Activated CD4-positive, alpha-beta T cell treated with anti-CD3 and anti-CD28 coated beads for 24 hours (primary cell): ENCODE results near the gene NCR2.

Experiments
- DNase-seq, 2 donors: peaks; one replicate each; pipeline ENCODE4 v3.0.0-alpha.2; 2020; ENCODE audit warnings: low read depth in 2 of 2

NCR2 gene

GRCh38 chr6:41331401-41332150 lies 3.8 kb upstream of the NCR2 start:
- DNase-seq, result no peak

- no peak for DNase-seq
Measured at GRCh38 chr6:41332241-41332640, 3.2 kb upstream of the NCR2 start.

GRCh38 chr6:41332842-41333736 lies 2.3 kb upstream of the NCR2 start:
- DNase-seq, result no peak

- no peak for DNase-seq
Measured at GRCh38 chr6:41334482-41335040, 847 bp upstream of the NCR2 start.

GRCh38 chr6:41335943-41336342 lies 535 bp downstream of the NCR2 start:
- DNase-seq, result no peak

GRCh38 chr6:41336824-41337223 lies 1.4 kb downstream of the NCR2 start:
- DNase-seq, result no peak

GRCh38 chr6:41337709-41338108 lies 2.3 kb downstream of the NCR2 start:
- DNase-seq, result no peak

- no peak for DNase-seq
Measured at GRCh38 chr6:41338659-41339058, 3.3 kb downstream of the NCR2 start.

GRCh38 chr6:41341580-41341979 lies 6.2 kb downstream of the NCR2 start:
- no peak for DNase-seq

- no peak for DNase-seq
Measured at GRCh38 chr6:41342241-41342640, 6.8 kb downstream of the NCR2 start.

- DNase-seq, result no peak
Measured at GRCh38 chr6:41343641-41344187, 8.3 kb downstream of the NCR2 start.

- DNase-seq, result no peak
Measured at GRCh38 chr6:41344876-41345275, 9.5 kb downstream of the NCR2 start.

GRCh38 chr6:41345901-41346300 lies 10.5 kb downstream of the NCR2 start:
- DNase-seq, result no peak

GRCh38 chr6:41346441-41346840 lies 11.0 kb downstream of the NCR2 start:
- DNase-seq, result no peak

- no peak for DNase-seq
Measured at GRCh38 chr6:41347378-41348050, 12.1 kb downstream of the NCR2 start.

- DNase-seq, result no peak
Measured at GRCh38 chr6:41348934-41349333, 13.5 kb downstream of the NCR2 start.

GRCh38 chr6:41352396-41352795 lies 17.0 kb downstream of the NCR2 start:
- DNase-seq, result no peak

GRCh38 chr6:41352907-41353306 lies 17.5 kb downstream of the NCR2 start:
- no peak for DNase-seq

GRCh38 chr6:41353333-41353732 lies 17.9 kb downstream of the NCR2 start:
- no peak for DNase-seq

- DNase-seq, result no peak
Measured at GRCh38 chr6:41355952-41356351, 20.5 kb downstream of the NCR2 start.

GRCh38 chr6:41356825-41357224 lies 21.4 kb downstream of the NCR2 start:
- DNase-seq, result no peak

- DNase-seq, result no peak
Measured at GRCh38 chr6:41358503-41358902, 23.1 kb downstream of the NCR2 start.
